SH-SY5Y (cell line): Measurements from ENCODE around the gene CTNND2.

ENCODE experiments used
- GATA2 ChIP-seq: IDR thresholded peaks from 2 replicates; pipeline ENCODE4 v1.6.1; 2011; ENCODE audit warnings: mild to moderate bottlenecking, low read depth, low read length
- GATA3 ChIP-seq: IDR thresholded peaks from 2 replicates; pipeline ENCODE4 v1.6.1; 2011; ENCODE audit warnings: low read depth, mild to moderate bottlenecking, low read length, moderate library complexity

CTNND2 gene

GRCh38 chr5:11760934-11761603 lies 143.2 kb downstream of the CTNND2 start:
- TF ChIP-seq GATA2, result no peak
- no peak for TF ChIP-seq GATA3

- no peak for TF ChIP-seq GATA2
- no peak for TF ChIP-seq GATA3
Measured at GRCh38 chr5:11758321-11758720, 145.9 kb downstream of the CTNND2 start.

- TF ChIP-seq GATA2 (no peak), GATA3 (no peak)
Measured at GRCh38 chr5:11757661-11758060, 146.6 kb downstream of the CTNND2 start.

GRCh38 chr5:11737010-11737409 lies 167.2 kb downstream of the CTNND2 start:
- TF ChIP-seq GATA2, result no peak
- TF ChIP-seq GATA3, result no peak

- TF ChIP-seq GATA2, result no peak
- TF ChIP-seq GATA3, result no peak
Measured at GRCh38 chr5:11734369-11734768, 169.9 kb downstream of the CTNND2 start.

- no peak for TF ChIP-seq GATA3
- TF ChIP-seq GATA2, result no peak
Measured at GRCh38 chr5:11733840-11734192, 170.4 kb downstream of the CTNND2 start.

GRCh38 chr5:11733185-11733839 lies 170.9 kb downstream of the CTNND2 start:
- TF ChIP-seq GATA2 (no peak), GATA3 (no peak)

- no peak for TF ChIP-seq GATA2
- no peak for TF ChIP-seq GATA3
Measured at GRCh38 chr5:11724940-11725339, 179.3 kb downstream of the CTNND2 start.

- no peak for TF ChIP-seq GATA2
- no peak for TF ChIP-seq GATA3
Measured at GRCh38 chr5:11719888-11720481, 184.3 kb downstream of the CTNND2 start.

GRCh38 chr5:11715461-11716196 lies 188.6 kb downstream of the CTNND2 start:
- TF ChIP-seq GATA3 (no peak), GATA2 (no peak)

GRCh38 chr5:11711932-11712331 lies 192.3 kb downstream of the CTNND2 start:
- no peak for TF ChIP-seq GATA2

GRCh38 chr5:11709021-11709420 lies 195.2 kb downstream of the CTNND2 start:
- TF ChIP-seq GATA3 (no peak), GATA2 (no peak)

- no peak for TF ChIP-seq GATA3
- no peak for TF ChIP-seq GATA2
Measured at GRCh38 chr5:11704916-11705315, 199.3 kb downstream of the CTNND2 start.

- TF ChIP-seq GATA3 (no peak), GATA2 (no peak)
Measured at GRCh38 chr5:11700391-11700790, 203.9 kb downstream of the CTNND2 start.
